H1 (cell line): ENCODE results near the gene L3MBTL3. TPM values are rescaled to one million over a fixed set of nuclear protein-coding genes. Genes with fewer than 3 reads are reported as not detected.

Experiments
- CBX8 ChIP-seq: fragments of 300-800, 300-1000 bp; sonication (generic); IDR thresholded peaks from 2 replicates; pipeline ENCODE4 v1.7.1; 2016; ENCODE audit warnings: low read depth, low read length, borderline replicate concordance
- EZH2 ChIP-seq: fragments of 200-600 bp; sonication (generic); IDR thresholded peaks from 2 replicates; pipeline ENCODE4 v1.7.1; 2012; ENCODE audit warnings: low read depth, mild to moderate bottlenecking, moderate library complexity, low read length, inconsistent platforms; ENCODE audit not compliant: severe bottlenecking
- GTF2F1 ChIP-seq: IDR thresholded peaks from 2 replicates; pipeline ENCODE4 v1.6.1; 2012; ENCODE audit warnings: low read depth, low read length, improper control_type of control experiment, borderline replicate concordance
- KDM4A ChIP-seq: IDR thresholded peaks from one replicate; pipeline ENCODE4 v1.7.1; 2012; ENCODE audit warnings: low read depth, mild to moderate bottlenecking, moderate library complexity, low read length, inconsistent platforms; ENCODE audit not compliant: severe bottlenecking
- KDM5A ChIP-seq: fragments of 200-600 bp; IDR thresholded peaks from 2 replicates; pipeline ENCODE4 v1.7.1; 2012; ENCODE audit warnings: mild to moderate bottlenecking, low read length, inconsistent platforms, mixed read lengths
- POLR2A ChIP-seq, 2 experiments: IDR thresholded peaks; 1 replicate in 1 of 2; 2 replicates in 1 of 2; pipeline ENCODE4 v1.6.1; 2011; ENCODE audit warnings: low read depth in 2 of 2, low read length in 2 of 2, mild to moderate bottlenecking in 2 of 2; ENCODE audit errors: control extremely low read depth in 1 of 2
- POLR2AphosphoS5 ChIP-seq: IDR thresholded peaks from 2 replicates; pipeline ENCODE4 v1.6.1; 2011; ENCODE audit warnings: low read depth, low read length
- RAD21 ChIP-seq, 2 experiments: IDR thresholded peaks in 1 of 2; conservative IDR thresholded peaks in 1 of 2; 2 replicates each; pipeline ENCODE4 v1.6.1; 2011; ENCODE audit warnings: low read depth in 2 of 2, low read length in 2 of 2, improper control_type of control experiment in 1 of 2, inconsistent platforms in 1 of 2, mild to moderate bottlenecking in 1 of 2, moderate library complexity in 1 of 2
- polyA plus RNA-seq, 7 experiments: library from polyadenylated mRNA; depleted of rRNA in 3 of 7; stranded (reverse) in 5 of 7; unstranded in 2 of 7; fragments of >200 nt in 5 of 7; fragments of 200-250 nt in 2 of 7; gene quantifications; 1 replicate in 5 of 7; 2 replicates in 1 of 7; 4 replicates in 1 of 7; pipeline versions ENCODE4 v1.2.1 to v1.2.3, GENCODE V29; 2011 to 2013; ENCODE audit warnings: missing spikeins in 2 of 7, mixed read lengths in 2 of 7
- total RNA-seq: library from RNA; stranded (reverse); fragmentation: NEBNext Ultra II Directional; extraction: Animal tissue kit (Norgen Biotek cat#: 25700); gene quantifications from 2 replicates; pipeline ENCODE4 v1.2.1, GENCODE V29; 2021
- TF ChIP-seq, protein P1 (sequence below): IDR thresholded peaks from 2 replicates; pipeline ENCODE4 v1.6.1; 2012; ENCODE audit warnings: low read length, inconsistent platforms

Gene L3MBTL3
- total and polyA plus RNA-seq, 2 of the 8 experiments (the other 6 are each of a cell fraction or from before 2014, with no cell fraction given), result 3.9 to 17.2 TPM

DNA sequence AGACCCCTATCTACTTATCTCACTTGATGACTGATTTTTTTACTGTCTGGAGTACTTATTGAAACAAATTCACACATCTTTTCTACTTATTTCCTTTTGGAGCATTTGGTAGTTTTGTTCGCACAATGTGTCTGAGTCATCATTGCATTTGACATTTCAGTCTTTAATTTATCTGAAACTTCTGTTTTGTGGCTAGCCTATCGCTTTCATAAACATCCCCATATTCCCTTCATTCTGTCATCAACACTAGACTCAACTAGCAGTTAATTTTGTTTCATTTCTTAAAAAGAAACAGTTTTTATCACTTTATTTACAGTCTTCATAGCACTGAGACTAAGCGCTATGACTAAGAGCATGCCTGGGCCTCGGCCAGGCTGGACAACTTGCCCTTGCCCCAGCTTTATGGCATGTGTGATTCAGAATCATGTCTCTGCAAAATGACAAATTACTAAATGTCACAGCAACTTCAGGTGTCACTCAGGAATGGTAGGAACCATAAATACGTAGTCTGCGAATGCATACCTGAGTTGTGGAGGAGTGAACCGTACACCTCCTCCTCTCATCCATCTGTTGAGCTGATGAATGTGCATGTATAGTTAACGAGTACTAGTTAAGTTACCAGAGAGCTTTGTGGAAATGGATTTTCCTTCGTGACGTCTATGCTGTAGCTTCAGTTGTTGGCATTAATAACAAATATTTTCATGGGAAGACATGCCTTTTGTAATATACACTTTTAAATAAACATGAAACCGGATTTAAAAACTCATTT, 16.2 kb downstream of the L3MBTL3 start (continued):
- TF ChIP-seq, protein P1, sequence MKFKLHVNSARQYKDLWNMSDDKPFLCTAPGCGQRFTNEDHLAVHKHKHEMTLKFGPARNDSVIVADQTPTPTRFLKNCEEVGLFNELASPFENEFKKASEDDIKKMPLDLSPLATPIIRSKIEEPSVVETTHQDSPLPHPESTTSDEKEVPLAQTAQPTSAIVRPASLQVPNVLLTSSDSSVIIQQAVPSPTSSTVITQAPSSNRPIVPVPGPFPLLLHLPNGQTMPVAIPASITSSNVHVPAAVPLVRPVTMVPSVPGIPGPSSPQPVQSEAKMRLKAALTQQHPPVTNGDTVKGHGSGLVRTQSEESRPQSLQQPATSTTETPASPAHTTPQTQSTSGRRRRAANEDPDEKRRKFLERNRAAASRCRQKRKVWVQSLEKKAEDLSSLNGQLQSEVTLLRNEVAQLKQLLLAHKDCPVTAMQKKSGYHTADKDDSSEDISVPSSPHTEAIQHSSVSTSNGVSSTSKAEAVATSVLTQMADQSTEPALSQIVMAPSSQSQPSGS, result no peak
- TF ChIP-seq RAD21 (IDR thresholded peaks at IDR 0.05 in 1 of 2, conservative IDR thresholded peaks at IDR 0.05 in 1 of 2; ENCODE audit: low read depth in 2 of 2, low read length in 2 of 2), result no peak
- no peak for TF ChIP-seq CBX8
- TF ChIP-seq POLR2AphosphoS5, result no peak
- no peak for TF ChIP-seq KDM4A
- TF ChIP-seq POLR2A (IDR thresholded peaks at IDR 0.05; ENCODE audit: control extremely low read depth in 1 of 2, low read depth in 2 of 2, low read length in 2 of 2), result no peak
- no peak for TF ChIP-seq EZH2
- TF ChIP-seq GTF2F1, result no peak
- TF ChIP-seq KDM5A, result no peak
